Upper lobe of left lung (tissue), 6 donors: ENCODE measurements around the gene ACTL6A. TPM values are rescaled to one million over a fixed set of nuclear protein-coding genes. Genes with fewer than 3 reads are reported as not detected.

ENCODE experiments used
- ATAC-seq, 2 donors: fragments of 200-7000 bp; cut with Tn5 transposase; one replicate each; pipeline ENCODE4 v1.9.1; 2022; ENCODE audit warnings: mild to moderate bottlenecking in 2 of 2, moderate library complexity in 2 of 2; ENCODE audit not compliant: low FRiP score in 2 of 2
- DNase-seq, 2 donors: peaks; one replicate each; pipeline ENCODE4 v3.0.0-alpha.2; 2019 to 2020
- H3K27ac ChIP-seq, 4 donors: fragments of 200-600 bp; sonication (generic); one replicate each; pipeline ENCODE4 v1.5.1; 2016 to 2019
- H3K27me3 ChIP-seq, 4 donors: fragments of 200-600 bp; sonication (generic); one replicate each; pipeline ENCODE4 v1.5.1; 2017 to 2019
- H3K36me3 ChIP-seq, 4 donors: fragments of 200-600 bp; sonication (generic); one replicate each; pipeline ENCODE4 v1.5.1; 2016 to 2019
- H3K4me1 ChIP-seq, 4 donors: fragments of 200-600 bp; sonication (generic); one replicate each; pipeline ENCODE4 v1.5.1; 2018 to 2019
- H3K4me3 ChIP-seq, 4 donors: fragments of 200-600 bp; sonication (generic); one replicate each; pipeline ENCODE4 v1.5.1; 2017 to 2019; ENCODE audit warnings: mild to moderate bottlenecking in 2 of 4, moderate library complexity in 1 of 4
- H3K9me3 ChIP-seq, 4 donors: fragments of 200-600 bp; sonication (generic); one replicate each; pipeline ENCODE4 v1.5.1; 2018 to 2019
- CTCF ChIP-seq, 6 experiments: fragments of 450-650 bp in 4 of 6; fragments of 200-600 bp in 2 of 6; sonication (generic) in 2 of 6; IDR thresholded peaks; one replicate each; pipeline ENCODE4 v1.5.1; 2016 to 2019; ENCODE audit warnings: antibody characterized with exemption in 6 of 6
- EP300 ChIP-seq, 4 donors: sonication (generic); formaldehyde crosslinking; IDR thresholded peaks; one replicate each; pipeline ENCODE4 v1.5.1; 2017; ENCODE audit warnings: antibody characterized with exemption in 4 of 4, control low read depth in 2 of 4
- POLR2A ChIP-seq, 4 donors: fragments of 450-650 bp; IDR thresholded peaks; one replicate each; pipeline ENCODE4 v1.5.1; 2016 to 2017; ENCODE audit warnings: antibody characterized with exemption in 4 of 4, mild to moderate bottlenecking in 2 of 4
- POLR2AphosphoS5 ChIP-seq, 2 donors: sonication (generic); formaldehyde crosslinking; IDR thresholded peaks; one replicate each; pipeline ENCODE4 v1.5.1; 2017; ENCODE audit warnings: antibody characterized with exemption in 2 of 2
- WGBS, 2 donors: methylation state at CpG; one replicate each; pipeline ENCODE4 v1.1.5; 2017 to 2018; 5-methylcytosine and 5-hydroxymethylcytosine counted together
- small RNA-seq, 4 donors: library from RNA; depleted of rRNA; stranded (forward); fragments of <200 nt; gene quantifications; one replicate each; pipeline ENCODE3, GENCODE V24; 2016
- total RNA-seq, 6 donors: library from RNA; depleted of rRNA in 4 of 6; stranded (reverse); fragments of >200 nt in 4 of 6; gene quantifications; one replicate each; pipeline versions ENCODE4 v1.1.0 to v1.2.1, GENCODE V29; 2016 to 2021
- donor health status: DM: no; HTN: no; CAD: no; lungs with moderate emphysema.
- donor health status: DM: no; HTN: yes; CAD: no; lungs with severe emphysema.

ACTL6A gene
- total RNA-seq, 6 donors from 2014 or later: 17.2 to 47.3 (median 30.7) TPM

DNA sequence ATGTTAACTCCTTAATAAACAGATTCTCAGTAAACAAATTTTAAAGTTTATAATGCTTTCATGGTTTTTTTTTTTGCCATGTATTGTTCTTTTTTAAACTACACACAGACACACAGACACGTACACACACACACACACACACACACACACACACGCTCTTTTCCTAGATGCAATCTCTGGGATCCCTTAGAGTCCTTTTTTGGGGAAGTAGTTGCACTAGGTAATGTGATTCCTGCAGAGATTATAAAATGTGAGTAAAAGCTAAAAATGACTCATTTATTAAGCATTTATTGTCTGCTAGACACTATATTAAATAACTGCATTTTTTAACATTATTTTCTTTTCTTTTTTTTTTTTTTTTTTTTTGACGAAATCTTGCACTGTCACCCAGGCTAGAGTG lies 61.7 kb downstream of the ACTL6A start:
- H3K27ac ChIP-seq: no peak overlapping the region
- H3K27me3 ChIP-seq: no peaks in the 10 kb centered on the region
- TF ChIP-seq POLR2AphosphoS5 (IDR thresholded peaks at IDR 0.05): no peak
- TF ChIP-seq CTCF (IDR thresholded peaks at IDR 0.05): no peak
- TF ChIP-seq POLR2A (IDR thresholded peaks at IDR 0.05): no peak
- no peak for TF ChIP-seq EP300 (IDR thresholded peaks at IDR 0.05)
- no peaks in the 10 kb centered on the region for H3K4me1 ChIP-seq
- 82 to 85% methylated on average over 3 of the region's 3 CpGs for WGBS, 2 donors
- no peak for DNase-seq
- H3K36me3 ChIP-seq: peaks cover 27 to 55% (median 35%) of the 10 kb centered on the region in 4 donors
- H3K9me3 ChIP-seq: no peaks in the 10 kb centered on the region
- H3K4me3 ChIP-seq: no peak overlapping the region
- no peak for ATAC-seq

GRCh38 chr3:179630753-179631451 lies 68.2 kb downstream of the ACTL6A start:
- Histone ChIP-seq H3K27ac (no peak overlapping the region), H3K4me3 (no peak overlapping the region), H3K4me1 (no peaks in the 10 kb centered on the region), H3K9me3 (no peaks in the 10 kb centered on the region), H3K36me3 (peaks cover 0 to 2% (median 0%) of the 10 kb centered on the region in 4 donors), H3K27me3 (no peaks in the 10 kb centered on the region)
- DNase-seq: no peak
- 60 to 71% methylated on average over 3 of the region's 3 CpGs for WGBS, 2 donors
- no peak for ATAC-seq
- TF ChIP-seq POLR2AphosphoS5 (IDR thresholded peaks at IDR 0.05): no peak
- no peak for TF ChIP-seq EP300 (IDR thresholded peaks at IDR 0.05)
- no peak for TF ChIP-seq POLR2A (IDR thresholded peaks at IDR 0.05)
- no peak for TF ChIP-seq CTCF (IDR thresholded peaks at IDR 0.05)

Small RNA genes lying within 50 kb of the gene (small RNA-seq; reads per million reads assigned to genes)
- gene AC090425.1: 0 reads per million in 4 donors
- 0 reads per million in 4 donors for gene RF01210

Other genes with a start within 250 kb of the ACTL6A start
- gene ZNF639, start 239.9 kb upstream of the ACTL6A start, total RNA-seq: 10 to 100 TPM; 12.0 to 57.3 (median 23.7) TPM
- 10 to 100 TPM; 36.0 to 62.6 (median 47.8) TPM for gene MFN1, start 215.2 kb upstream of the ACTL6A start, total RNA-seq
- gene GNB4, start 111.5 kb upstream of the ACTL6A start, total RNA-seq: 10 to 100 TPM; 19.8 to 45.2 (median 28.6) TPM
- gene MRPL47, start 41.7 kb downstream of the ACTL6A start, total RNA-seq: 10 to 100 TPM in 5 of 6 donors, 1 to 10 TPM in 1; 3.1 to 27.7 (median 22.9) TPM
- 10 to 100 TPM; 32.6 to 92.2 (median 62.3) TPM for gene NDUFB5, start 41.9 kb downstream of the ACTL6A start, total RNA-seq
- gene USP13, start 90.1 kb downstream of the ACTL6A start, total RNA-seq: 10 to 100 TPM; 14.4 to 34.6 (median 27.8) TPM